GM12878 (cell line): Measurements from ENCODE around the gene HECTD3. TPM values are rescaled to one million over a fixed set of nuclear protein-coding genes. Genes with fewer than 3 reads are reported as not detected.

Source experiments
- CBFB ChIP-seq: IDR thresholded peaks from 2 replicates; pipeline ENCODE4 v1.6.1; 2016; ENCODE audit warnings: antibody characterized with exemption, low read depth
- CHD2 ChIP-seq: IDR thresholded peaks from 2 replicates; pipeline ENCODE4 v1.6.1; 2011; ENCODE audit warnings: low read depth, low read length, improper control_type of control experiment, borderline replicate concordance
- EGR1 ChIP-seq, 2 experiments: IDR thresholded peaks; 1 replicate in 1 of 2; 2 replicates in 1 of 2; pipeline ENCODE4 v1.6.1; 2011 to 2012; ENCODE audit warnings: low read depth in 2 of 2, low read length in 2 of 2, borderline replicate concordance in 1 of 2, mild to moderate bottlenecking in 1 of 2, moderate library complexity in 1 of 2
- EP300 ChIP-seq, 2 experiments: fragments of 150-350 bp in 1 of 2; IDR thresholded peaks; 2 replicates each; pipeline ENCODE4 v1.6.1; 2011 to 2012; ENCODE audit warnings: low read depth in 2 of 2, low read length in 2 of 2, borderline replicate concordance in 1 of 2, improper control_type of control experiment in 1 of 2, inconsistent platforms in 1 of 2; ENCODE audit not compliant: control insufficient read depth in 1 of 2
- HCFC1 ChIP-seq: fragments of 150-350 bp; IDR thresholded peaks from 2 replicates; pipeline ENCODE4 v1.6.1; 2014; ENCODE audit warnings: low read length
- IRF3 ChIP-seq: fragments of 450-650 bp; IDR thresholded peaks from 2 replicates; pipeline ENCODE4 v1.6.1; 2014; ENCODE audit warnings: mild to moderate bottlenecking
- LARP7 ChIP-seq: fragments of 450-650 bp; IDR thresholded peaks from 2 replicates; pipeline ENCODE4 v1.6.1; 2017; ENCODE audit warnings: mild to moderate bottlenecking
- MXI1 ChIP-seq: fragments of 150-350 bp; IDR thresholded peaks from 2 replicates; pipeline ENCODE4 v1.6.1; 2011; ENCODE audit warnings: low read depth, mild to moderate bottlenecking, inconsistent platforms, low read length, improper control_type of control experiment
- NRF1 ChIP-seq: conservative IDR thresholded peaks from 2 replicates; pipeline ENCODE4 v1.6.1; 2011; ENCODE audit warnings: mild to moderate bottlenecking, low read depth, low read length, improper control_type of control experiment
- POLR2AphosphoS2 ChIP-seq: IDR thresholded peaks from 2 replicates; pipeline ENCODE4 v1.6.1; 2011; ENCODE audit warnings: low read depth, mild to moderate bottlenecking, low read length, improper control_type of control experiment, moderate library complexity
- POLR2AphosphoS5 ChIP-seq: IDR thresholded peaks from 2 replicates; pipeline ENCODE4 v1.6.1; 2011; ENCODE audit warnings: mild to moderate bottlenecking, low read length, inconsistent platforms
- SP1 ChIP-seq: IDR thresholded peaks from one replicate; pipeline ENCODE4 v1.6.1; 2011; ENCODE audit warnings: low read depth, low read length
- SREBF2 ChIP-seq: IDR thresholded peaks from 2 replicates; pipeline ENCODE4 v1.6.1; 2012; ENCODE audit warnings: mild to moderate bottlenecking, low read length
- TCF3 ChIP-seq: IDR thresholded peaks from 2 replicates; pipeline ENCODE4 v1.6.1; 2012; ENCODE audit warnings: low read depth, mild to moderate bottlenecking, low read length, borderline replicate concordance; ENCODE audit not compliant: insufficient read depth
- USF1 ChIP-seq: IDR thresholded peaks from 2 replicates; pipeline ENCODE4 v1.6.1; 2011; ENCODE audit warnings: borderline replicate concordance, low read depth, mild to moderate bottlenecking, moderate library complexity, mixed read lengths, low read length; ENCODE audit not compliant: insufficient read depth; ENCODE audit errors: extremely low read length
- YY1 ChIP-seq: IDR thresholded peaks from 2 replicates; pipeline ENCODE4 v1.6.1; 2011; ENCODE audit warnings: low read depth, mild to moderate bottlenecking, low read length
- ZBTB4 ChIP-seq: fragments of 450-650 bp; formaldehyde crosslinking; IDR thresholded peaks from 2 replicates; pipeline ENCODE4 v1.4.0; 2022; ENCODE audit warnings: mild to moderate bottlenecking, moderate library complexity
- ZNF274 ChIP-seq: IDR thresholded peaks from one replicate; pipeline ENCODE4 v1.8.0; 2011; ENCODE audit not compliant: insufficient read length, insufficient read depth
- ZNF622 ChIP-seq: fragments of 450-650 bp; IDR thresholded peaks from 2 replicates; pipeline ENCODE4 v1.6.1; 2017; ENCODE audit warnings: mild to moderate bottlenecking, inconsistent platforms
- ZSCAN29 ChIP-seq: fragments of 450-650 bp; IDR thresholded peaks from 2 replicates; pipeline ENCODE4 v1.6.1; 2017; ENCODE audit warnings: mild to moderate bottlenecking, moderate library complexity
- polyA plus RNA-seq, 11 experiments: library from polyadenylated mRNA; depleted of rRNA in 4 of 11; unstranded in 6 of 11; stranded (reverse) in 5 of 11; fragments of >200 nt; fragmentation: Nextera tagmentation in 4 of 11; fragmentation: Illumina TruSeq in 1 of 11; extraction: Ambion mirVana in 4 of 11; extraction: Trizol in 1 of 11; gene quantifications; 1 replicate in 1 of 11; 2 replicates in 10 of 11; pipeline versions ENCODE4 v1.2.1 to v1.2.3, GENCODE V29; 2011 to 2016; ENCODE audit warnings: inconsistent platforms in 2 of 11, missing spikeins in 2 of 11, low read depth in 1 of 11
- total RNA-seq, 4 experiments: library from RNA; depleted of rRNA in 3 of 4; stranded (reverse); fragments of >200 nt in 3 of 4; fragmentation: Illumina TruSeq in 1 of 4; extraction: Trizol in 1 of 4; gene quantifications; 2 replicates each; pipeline versions ENCODE4 v1.2.1 to v1.2.3, GENCODE V29; 2013 to 2021
- TF ChIP-seq, protein P1 (sequence below): fragments of 450-650 bp; IDR thresholded peaks from 2 replicates; pipeline ENCODE4 v1.6.1; 2016; ENCODE audit warnings: mild to moderate bottlenecking
- TF ChIP-seq, protein P2 (sequence below): fragments of 450-650 bp; IDR thresholded peaks from 2 replicates; pipeline ENCODE4 v1.6.1; 2017; ENCODE audit warnings: low read depth, mild to moderate bottlenecking, moderate library complexity

HECTD3 gene
- total and polyA plus RNA-seq, 10 of the 15 experiments (the other 5 are each of a cell fraction or from before 2014, with no cell fraction given), result 3.4 to 30.4 (median 22.6) TPM

- TF ChIP-seq EGR1 (IDR thresholded peaks at IDR 0.05; ENCODE audit: borderline replicate concordance in 1 of 2, low read depth in 2 of 2, low read length in 2 of 2), result 0 out of 3 replicates have a peak, but pooled peaks of 1 of the 2 experiments have one; percentile 15
- TF ChIP-seq ZBTB4 (CRISPR knock-in tag), result no peak
- TF ChIP-seq ZNF274, result no peak
- peak; percentile 81 for TF ChIP-seq HCFC1
- TF ChIP-seq ZNF622, result no peak
- 0 out of 2 replicates have a peak, but pooled peaks have one; percentile 34 for TF ChIP-seq LARP7
- TF ChIP-seq YY1, result peak; percentile 99
- 0 out of 2 replicates have a peak, but pooled peaks have one; percentile 4 for TF ChIP-seq ZSCAN29
- TF ChIP-seq EP300 (IDR thresholded peaks at IDR 0.05; ENCODE audit: borderline replicate concordance in 1 of 2, control insufficient read depth in 1 of 2, low read depth in 2 of 2, low read length in 2 of 2), result peak in 1 of 2 experiments; percentile 73; a peak in 2 of 4 replicates
- TF ChIP-seq CBFB, result peak; percentile 87
- peak; percentile 91 for TF ChIP-seq POLR2AphosphoS5
- peak; percentile 76; the same call in 1 of the 2 replicates for TF ChIP-seq CHD2
- TF ChIP-seq, protein P1, sequence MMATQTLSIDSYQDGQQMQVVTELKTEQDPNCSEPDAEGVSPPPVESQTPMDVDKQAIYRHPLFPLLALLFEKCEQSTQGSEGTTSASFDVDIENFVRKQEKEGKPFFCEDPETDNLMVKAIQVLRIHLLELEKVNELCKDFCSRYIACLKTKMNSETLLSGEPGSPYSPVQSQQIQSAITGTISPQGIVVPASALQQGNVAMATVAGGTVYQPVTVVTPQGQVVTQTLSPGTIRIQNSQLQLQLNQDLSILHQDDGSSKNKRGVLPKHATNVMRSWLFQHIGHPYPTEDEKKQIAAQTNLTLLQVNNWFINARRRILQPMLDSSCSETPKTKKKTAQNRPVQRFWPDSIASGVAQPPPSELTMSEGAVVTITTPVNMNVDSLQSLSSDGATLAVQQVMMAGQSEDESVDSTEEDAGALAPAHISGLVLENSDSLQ, result peak; percentile 43; the same call in 1 of the 2 replicates
- TF ChIP-seq SP1, result peak; percentile 91
- TF ChIP-seq IRF3, result no peak
- TF ChIP-seq MXI1, result peak; percentile 92
- TF ChIP-seq NRF1, result no peak
- TF ChIP-seq, protein P2, sequence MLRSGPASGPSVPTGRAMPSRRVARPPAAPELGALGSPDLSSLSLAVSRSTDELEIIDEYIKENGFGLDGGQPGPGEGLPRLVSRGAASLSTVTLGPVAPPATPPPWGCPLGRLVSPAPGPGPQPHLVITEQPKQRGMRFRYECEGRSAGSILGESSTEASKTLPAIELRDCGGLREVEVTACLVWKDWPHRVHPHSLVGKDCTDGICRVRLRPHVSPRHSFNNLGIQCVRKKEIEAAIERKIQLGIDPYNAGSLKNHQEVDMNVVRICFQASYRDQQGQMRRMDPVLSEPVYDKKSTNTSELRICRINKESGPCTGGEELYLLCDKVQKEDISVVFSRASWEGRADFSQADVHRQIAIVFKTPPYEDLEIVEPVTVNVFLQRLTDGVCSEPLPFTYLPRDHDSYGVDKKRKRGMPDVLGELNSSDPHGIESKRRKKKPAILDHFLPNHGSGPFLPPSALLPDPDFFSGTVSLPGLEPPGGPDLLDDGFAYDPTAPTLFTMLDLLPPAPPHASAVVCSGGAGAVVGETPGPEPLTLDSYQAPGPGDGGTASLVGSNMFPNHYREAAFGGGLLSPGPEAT, result peak; percentile 99
- TF ChIP-seq TCF3, result no peak
- TF ChIP-seq SREBF2, result no peak
- TF ChIP-seq POLR2AphosphoS2, result 0 out of 2 replicates have a peak, but pooled peaks have one; percentile 40
- peak; percentile 89 for TF ChIP-seq USF1
Observed at GRCh38 chr1:45011837-45012638, 914 bp upstream of the HECTD3 start, which contains the start of gene UROD (continued).
